ENCODE measurements around the gene GYPB. TPM values are rescaled to one million over a fixed set of nuclear protein-coding genes. Genes with fewer than 3 reads are reported as not detected.
A peak's percentile ranks its signal among the peaks of the same experiment; 100 is the strongest.
"Not testable (repeated sequence)": the region's sequence is repeated elsewhere in the genome, so short reads cannot be mapped to it uniquely, and the experiment has no call there.

GYPB gene
- total and polyA plus RNA-seq, 9 of the 15 experiments (the other 6 are each of a cell fraction or from before 2014, with no cell fraction given), result 16.9 to 205 (median 65.8) TPM

- no peak for FAIRE-seq
Measured at GRCh38 chr4:144014808-144015207, 4.4 kb downstream of the GYPB start.

GRCh38 chr4:144008602-144009001 is 10.6 kb downstream of the GYPB start:
- H3K27ac ChIP-seq (ENCODE audit: extremely low read depth, low read depth, low read length); FAIRE-seq; H3K9ac ChIP-seq (ENCODE audit: insufficient read depth in 1 of 2, low read depth in 2 of 2, low read length in 2 of 2); DNase-seq (ENCODE audit: extremely low read depth in 1 of 4, low spot score in 3 of 4); H3K27me3 ChIP-seq (ENCODE audit: control insufficient read depth in 2 of 2, insufficient read depth in 2 of 2, low read length in 2 of 2); BruUV-seq (replicated peaks); CTCF ChIA-PET (ENCODE audit: low intra/inter-chr PET ratio); in situ Hi-C loops (cut with MboI); H3K4me3 ChIP-seq; H3K4me2 ChIP-seq (ENCODE audit: insufficient read depth, low read length); H3K9me1 ChIP-seq (ENCODE audit: control insufficient read depth, insufficient read depth, low read length); H4K20me1 ChIP-seq (replicated peaks; ENCODE audit: control insufficient read depth, insufficient read depth, low read length); intact Hi-C loops (cut with micrococcal nuclease); H3K9me3 ChIP-seq (replicated peaks; ENCODE audit: control insufficient read depth, insufficient read depth, low read depth, low read length); H3K36me3 ChIP-seq (ENCODE audit: control insufficient read depth, insufficient read depth, low read length); ATAC-seq; H2AFZ ChIP-seq (ENCODE audit: low read depth, low read length); POLR2A ChIA-PET: not testable (repeated sequence)
- peaks cover 15% of the 10 kb centered on the region; the same call in 2 of the 3 replicates for H3K79me2 ChIP-seq (ENCODE audit: control insufficient read depth, insufficient read depth, low read length)
- 71% methylated on average over 3 of the region's 3 CpGs for WGBS (ENCODE audit: insufficient coverage, low coverage, missing lambda C conversion rate)
- peaks cover 0 to 25% of the 10 kb centered on the region in 2 experiments; a peak in 3 of 5 replicates for H3K4me1 ChIP-seq (replicated peaks in 1 of 2; ENCODE audit: control insufficient read depth in 2 of 2, insufficient read depth in 2 of 2, low read length in 2 of 2)

More at GRCh38 chr4:144014808-144015207, 4.4 kb downstream of the GYPB start:
- ATAC-seq (no peak), DNase-seq (ENCODE audit: extremely low read depth in 1 of 4, low spot score in 3 of 4) (no peak)
- ChIA-PET CTCF (ENCODE audit: low intra/inter-chr PET ratio) (no interaction called here), POLR2A (no interaction called here)
- BruUV-seq (replicated peaks), result no TSS peak
- H3K36me3 ChIP-seq (ENCODE audit: control insufficient read depth, insufficient read depth, low read length), result no peaks in the 10 kb centered on the region
- intact Hi-C loops (cut with micrococcal nuclease), result loop anchor here (5.0 kb wide), 2 partner anchors 108 to 127 kb away; partner anchors contain the start of genes GYPA and GYPE
- H3K4me3 ChIP-seq, result no peak overlapping the region
- no peak overlapping the region for H3K4me2 ChIP-seq (ENCODE audit: insufficient read depth, low read length)
- TF ChIP-seq HES1 (IDR thresholded peaks at IDR 0.05; ENCODE audit: low read depth) (no peak), ATF3 (IDR thresholded peaks at IDR 0.05) (peak; percentile 60), ATF3 (CRISPR knock-in tag; conservative IDR thresholded peaks at IDR 0.05) (no peak), SAFB2 (IDR thresholded peaks at IDR 0.05; ENCODE audit: borderline replicate concordance, low read depth, low read length, severe bottlenecking) (no peak), ARNT (IDR thresholded peaks at IDR 0.05) (no peak)
- in situ Hi-C loops (cut with MboI), result loop anchor here (10.0 kb wide), 1 partner anchor 120 kb away; no protein-coding TSS in a partner anchor
- H3K9me3 ChIP-seq (replicated peaks; ENCODE audit: control insufficient read depth, insufficient read depth, low read depth, low read length), result no peaks in the 10 kb centered on the region
- H3K79me2 ChIP-seq (ENCODE audit: control insufficient read depth, insufficient read depth, low read length), result peaks cover 31% of the 10 kb centered on the region
- H3K27me3 ChIP-seq (ENCODE audit: control insufficient read depth in 2 of 2, insufficient read depth in 2 of 2, low read length in 2 of 2), result no peaks in the 10 kb centered on the region
- H3K27ac ChIP-seq (ENCODE audit: extremely low read depth, low read depth, low read length), result no peak overlapping the region
- H4K20me1 ChIP-seq (replicated peaks; ENCODE audit: control insufficient read depth, insufficient read depth, low read length), result no peaks in the 10 kb centered on the region
- no peaks in the 10 kb centered on the region; a peak in 1 of 5 replicates for H3K4me1 ChIP-seq (replicated peaks in 1 of 2; ENCODE audit: control insufficient read depth in 2 of 2, insufficient read depth in 2 of 2, low read length in 2 of 2)
- no peaks in the 10 kb centered on the region for H3K9me1 ChIP-seq (ENCODE audit: control insufficient read depth, insufficient read depth, low read length)
- 38% methylated on average over 2 of the region's 2 CpGs for WGBS (ENCODE audit: insufficient coverage, low coverage, missing lambda C conversion rate)
- no peak overlapping the region for H2AFZ ChIP-seq (ENCODE audit: low read depth, low read length)
- no peak overlapping the region; a peak in 1 of 4 replicates for H3K9ac ChIP-seq (ENCODE audit: insufficient read depth in 1 of 2, low read depth in 2 of 2, low read length in 2 of 2)

GRCh38 chr4:144007960-144008359 is 11.2 kb downstream of the GYPB start:
- H4K20me1 ChIP-seq (replicated peaks; ENCODE audit: control insufficient read depth, insufficient read depth, low read length); H3K36me3 ChIP-seq (ENCODE audit: control insufficient read depth, insufficient read depth, low read length); CTCF ChIA-PET (ENCODE audit: low intra/inter-chr PET ratio); H3K4me2 ChIP-seq (ENCODE audit: insufficient read depth, low read length); H3K9ac ChIP-seq (ENCODE audit: insufficient read depth in 1 of 2, low read depth in 2 of 2, low read length in 2 of 2); BruUV-seq (replicated peaks); DNase-seq (ENCODE audit: extremely low read depth in 1 of 4, low spot score in 3 of 4); H3K9me3 ChIP-seq (replicated peaks; ENCODE audit: control insufficient read depth, insufficient read depth, low read depth, low read length); FAIRE-seq; H3K27ac ChIP-seq (ENCODE audit: extremely low read depth, low read depth, low read length); H3K4me3 ChIP-seq; ATAC-seq; H2AFZ ChIP-seq (ENCODE audit: low read depth, low read length); H3K27me3 ChIP-seq (ENCODE audit: control insufficient read depth in 2 of 2, insufficient read depth in 2 of 2, low read length in 2 of 2); POLR2A ChIA-PET; in situ Hi-C loops (cut with MboI); H3K9me1 ChIP-seq (ENCODE audit: control insufficient read depth, insufficient read depth, low read length): not testable (repeated sequence)
- H3K4me1 ChIP-seq (replicated peaks in 1 of 2; ENCODE audit: control insufficient read depth in 2 of 2, insufficient read depth in 2 of 2, low read length in 2 of 2), result peaks cover 0 to 29% of the 10 kb centered on the region in 2 experiments; a peak in 3 of 5 replicates
- intact Hi-C loops (cut with micrococcal nuclease), result loop anchor here (2.0 kb wide), 1 partner anchor 125 kb away; no protein-coding TSS in a partner anchor
- WGBS (ENCODE audit: insufficient coverage, low coverage, missing lambda C conversion rate), result 40% methylated on average over 1 of the region's 1 CpG
- H3K79me2 ChIP-seq (ENCODE audit: control insufficient read depth, insufficient read depth, low read length), result peaks cover 15% of the 10 kb centered on the region; the same call in 2 of the 3 replicates
